Measurements from ENCODE around the gene SGMS1.

Gene SGMS1

DNA sequence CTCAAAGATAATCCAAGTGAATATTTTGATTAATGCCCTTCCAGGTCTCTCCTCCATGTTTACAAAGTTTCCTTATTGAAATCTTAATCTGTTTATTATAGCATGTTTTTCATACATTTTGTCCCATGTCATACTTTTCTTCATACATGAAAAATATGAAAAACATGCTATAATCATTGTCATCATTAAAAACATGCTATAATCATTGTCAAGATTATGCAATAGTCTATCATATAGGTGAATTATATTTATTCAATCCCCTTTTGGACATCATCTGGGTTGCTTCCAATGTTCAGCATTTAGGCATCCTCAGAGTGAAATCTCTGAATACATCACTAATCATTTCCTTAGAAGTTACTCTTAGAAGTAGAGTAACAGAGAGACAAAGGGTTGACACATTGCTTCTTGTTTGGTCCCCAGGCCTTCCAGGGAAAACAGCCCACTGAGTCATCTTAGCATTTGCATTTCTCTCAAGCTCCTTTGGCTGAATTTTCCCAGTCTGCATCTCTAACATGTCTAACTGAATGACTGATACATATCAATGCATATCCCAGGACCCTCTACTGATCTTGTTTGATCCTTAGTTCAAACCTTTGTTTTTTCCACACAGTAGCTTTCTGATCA lies 87.0 kb downstream of the SGMS1 start:
- DNase-seq (ENCODE audit: low read depth): no peak

DNA sequence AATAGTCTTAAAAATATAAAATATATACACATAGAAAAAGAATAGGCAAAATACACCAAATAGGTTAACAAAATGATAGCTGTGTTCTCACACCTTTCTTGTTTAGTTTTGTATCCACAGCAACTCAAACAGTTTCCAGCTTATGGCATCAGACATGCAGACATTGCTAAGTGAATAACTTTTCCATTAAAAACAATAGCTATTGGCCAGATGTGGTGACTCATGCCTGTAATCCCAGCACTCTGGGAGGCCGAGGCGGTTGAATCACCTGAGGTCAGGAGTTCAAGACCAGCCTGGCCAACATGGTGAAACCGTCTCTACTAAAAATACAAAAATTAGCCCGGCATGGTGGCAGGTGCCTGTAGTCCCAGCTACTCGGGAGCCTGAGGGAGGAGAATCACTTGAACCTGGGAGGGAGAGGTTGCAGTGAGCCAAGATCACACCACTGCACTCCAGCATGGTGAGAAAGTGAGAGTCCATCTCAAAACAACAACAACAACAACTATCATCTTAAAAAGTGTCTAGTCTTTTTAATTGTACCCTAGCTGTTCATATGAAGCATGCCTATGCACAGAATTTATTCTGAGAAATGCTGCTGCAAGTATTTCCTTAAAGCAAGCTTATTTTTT lies 88.9 kb downstream of the SGMS1 start:
- peak; percentile 61 for DNase-seq (ENCODE audit: low read depth)

DNA sequence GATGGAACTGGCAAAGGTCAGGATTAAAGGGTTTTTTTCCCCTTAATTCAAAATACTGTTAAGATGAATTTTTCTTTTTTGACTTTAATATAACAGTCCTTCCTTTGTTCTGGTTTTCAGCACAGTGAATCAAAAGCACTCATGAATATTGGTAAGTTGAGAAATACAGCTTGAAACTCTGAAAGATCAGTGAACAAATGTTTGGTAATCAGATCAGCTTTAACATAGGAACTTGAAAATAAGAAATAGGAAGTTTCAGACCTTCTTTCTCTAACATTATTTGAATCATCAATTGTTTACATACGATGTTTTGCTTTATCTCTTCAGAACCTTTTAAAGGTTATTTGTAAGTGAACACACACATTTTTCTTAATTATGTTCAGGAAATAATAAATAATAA lies 90.5 kb downstream of the SGMS1 start:
- no peak for DNase-seq (ENCODE audit: low read depth)

DNA sequence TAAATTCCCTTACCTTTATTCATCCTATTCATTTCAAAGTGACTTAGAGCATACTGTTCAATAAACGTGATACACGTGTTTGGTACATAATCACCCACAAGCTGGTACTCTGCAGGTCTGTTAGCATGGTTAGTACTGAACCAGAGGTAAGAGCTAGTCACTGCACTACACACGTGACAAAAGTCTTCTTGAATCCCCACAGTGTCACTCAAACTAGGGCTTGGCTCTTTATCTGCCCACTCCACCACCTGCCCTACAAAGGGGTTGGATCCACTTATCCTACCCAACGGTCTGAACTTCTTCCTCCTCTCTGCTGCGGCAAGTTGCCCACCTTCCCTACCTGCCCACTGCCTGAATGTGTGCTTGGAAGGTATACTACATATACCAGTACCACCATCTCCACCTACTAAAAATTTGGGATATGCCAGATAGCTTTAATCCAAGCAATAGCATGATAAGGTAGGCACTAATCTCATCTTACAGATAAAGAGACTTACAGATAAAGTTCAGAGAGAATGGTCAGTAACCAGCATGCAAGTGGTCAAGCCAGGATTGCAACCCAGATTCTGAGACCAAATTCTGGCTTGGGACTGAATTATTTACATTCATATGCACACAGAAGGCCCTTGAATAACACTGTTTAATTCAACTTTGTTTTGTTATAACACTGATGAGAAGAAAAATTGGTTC lies 92.2 kb downstream of the SGMS1 start:
- DNase-seq (ENCODE audit: low read depth): no peak

DNA sequence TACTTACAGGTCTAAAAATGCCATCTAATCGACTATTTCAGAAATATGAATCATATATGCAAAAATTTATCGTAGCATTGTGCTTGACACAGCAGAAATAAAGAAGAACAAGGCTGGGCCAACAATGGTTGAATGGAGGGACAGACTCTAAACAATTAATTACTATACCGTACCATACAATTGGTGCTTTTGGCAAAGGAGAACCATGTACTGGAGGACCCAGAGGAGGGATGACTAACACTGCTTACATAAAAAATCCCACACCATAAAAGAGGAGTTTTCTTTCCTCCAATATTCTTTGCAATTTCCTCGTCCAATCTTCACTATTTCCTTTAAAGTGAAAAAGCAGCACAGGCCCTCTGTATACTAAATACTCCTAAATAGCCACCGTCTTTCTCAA lies 94.1 kb downstream of the SGMS1 start:
- no peak for DNase-seq (ENCODE audit: low read depth)

DNA sequence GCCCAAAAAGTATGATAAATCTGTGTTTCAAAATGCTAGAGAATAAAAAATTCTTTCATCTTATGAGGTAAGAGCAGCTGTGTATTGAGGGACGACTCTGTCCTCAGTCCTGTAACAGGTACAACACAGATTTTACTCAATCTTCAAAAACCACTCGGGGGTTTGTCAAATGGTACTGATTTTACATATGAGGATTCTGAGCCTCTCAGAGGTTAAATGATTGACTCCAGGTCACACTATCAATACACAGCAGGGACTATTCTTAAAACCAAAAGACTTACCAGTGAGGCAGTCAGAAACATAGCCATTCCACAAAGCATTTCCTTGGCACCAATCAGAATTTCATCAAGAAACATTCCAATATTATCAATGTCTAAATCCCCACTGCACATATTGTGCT lies 95.5 kb downstream of the SGMS1 start:
- DNase-seq (ENCODE audit: low read depth): no peak

DNA sequence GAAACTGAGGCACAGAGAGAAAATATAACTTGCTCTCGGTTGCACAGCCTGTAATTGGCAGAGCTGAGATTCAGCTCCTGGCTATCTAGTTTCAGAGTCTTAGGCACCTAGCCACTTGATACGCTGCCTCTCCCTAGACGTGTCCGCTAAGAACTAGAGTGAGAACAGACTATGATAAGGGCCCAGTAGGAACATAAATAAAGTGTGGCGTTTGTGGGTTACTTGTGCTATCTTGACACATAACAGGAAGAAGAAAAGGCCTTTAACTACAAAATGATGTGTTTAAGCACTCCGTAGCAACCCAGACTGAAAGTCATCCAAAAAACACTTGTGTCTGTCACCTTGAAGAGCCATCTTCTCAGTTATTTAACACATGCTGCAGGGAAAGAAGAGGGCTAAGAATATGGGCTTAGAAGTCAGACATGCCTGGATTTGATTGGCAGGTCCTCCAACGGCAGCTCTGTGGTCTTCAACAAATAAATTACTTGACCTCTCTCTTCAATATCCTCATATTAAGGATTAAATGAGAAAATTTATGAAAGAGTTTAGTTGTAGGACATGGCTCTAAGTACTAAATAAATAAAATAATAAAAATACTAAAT lies 96.2 kb downstream of the SGMS1 start:
- DNase-seq (ENCODE audit: low read depth): no peak

DNA sequence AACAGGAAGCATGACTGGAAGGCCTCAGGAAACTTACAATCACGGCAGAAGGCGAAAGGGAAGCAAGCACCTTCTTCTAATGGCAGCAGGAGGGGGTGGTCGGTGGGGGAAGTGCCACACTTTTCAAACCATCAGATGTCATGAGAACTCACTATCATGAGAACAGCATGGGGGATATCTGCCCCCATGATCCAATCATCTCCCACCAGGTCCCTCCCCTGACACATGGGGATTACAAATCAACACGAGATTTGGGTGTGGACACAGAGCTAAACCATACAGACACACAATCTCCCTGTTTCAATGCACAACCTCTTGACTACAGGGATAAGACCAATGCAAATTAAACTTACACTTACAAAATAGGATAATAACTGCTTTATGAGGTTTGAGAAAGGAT lies 97.6 kb downstream of the SGMS1 start:
- DNase-seq (ENCODE audit: low read depth): no peak

DNA sequence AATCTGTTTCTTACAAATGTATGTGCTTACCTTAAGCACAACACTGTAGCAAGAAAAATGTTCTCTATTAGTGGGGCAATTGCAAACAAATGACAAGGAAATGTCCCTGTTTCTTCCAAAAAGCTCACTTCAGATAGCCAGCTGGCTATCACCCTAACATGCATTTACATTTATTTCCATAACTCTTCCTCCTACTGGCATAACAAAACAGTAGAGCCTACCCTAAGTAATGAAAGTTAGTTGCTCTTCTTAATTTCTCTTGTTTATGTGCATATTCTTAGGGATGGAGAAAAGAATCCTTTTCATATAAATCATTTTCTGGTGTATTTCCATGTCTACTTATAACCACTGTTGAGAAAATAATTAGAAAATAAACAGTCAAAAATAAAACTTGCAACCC lies 100.4 kb downstream of the SGMS1 start:
- DNase-seq (ENCODE audit: low read depth): no peak

DNA sequence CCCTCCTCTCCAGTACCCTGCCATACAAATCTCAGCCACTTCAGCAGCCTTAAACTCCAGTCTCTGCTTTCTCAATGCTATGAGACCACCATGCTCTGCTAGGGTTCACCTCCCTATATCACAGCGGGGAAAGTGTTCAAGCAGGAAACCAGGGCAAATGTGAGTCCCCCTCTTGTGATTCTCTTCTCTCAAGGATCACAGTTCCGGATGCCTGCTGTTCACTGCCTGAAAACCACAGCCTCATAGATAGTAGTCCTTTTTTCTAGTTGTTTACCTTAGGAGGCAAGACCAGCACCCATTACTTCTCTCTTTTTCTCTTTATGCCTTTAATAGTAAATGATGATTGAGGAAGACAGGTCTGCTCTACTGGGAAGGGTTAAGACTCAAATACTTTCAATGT lies 100.8 kb downstream of the SGMS1 start:
- DNase-seq (ENCODE audit: low read depth): no peak

DNA sequence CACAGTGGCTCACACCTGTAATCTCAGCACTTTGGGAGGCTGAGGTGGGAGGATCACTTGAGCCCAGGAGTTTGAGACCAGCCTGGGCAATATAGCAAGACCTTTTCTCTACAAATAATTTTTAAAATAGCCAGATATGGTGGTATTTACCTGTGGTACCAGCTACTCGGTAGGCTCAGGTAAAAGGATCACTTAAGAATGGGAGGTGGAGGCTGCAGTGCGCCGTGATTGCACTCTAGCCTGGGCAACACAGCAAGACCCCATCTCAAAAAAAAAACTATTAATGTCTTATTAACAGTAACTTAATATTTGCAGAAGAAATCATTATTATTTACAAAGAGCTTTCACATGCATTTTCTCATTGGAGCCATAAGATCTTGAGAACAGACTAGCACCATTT lies 103.6 kb downstream of the SGMS1 start:
- DNase-seq (ENCODE audit: low read depth): no peak

DNA sequence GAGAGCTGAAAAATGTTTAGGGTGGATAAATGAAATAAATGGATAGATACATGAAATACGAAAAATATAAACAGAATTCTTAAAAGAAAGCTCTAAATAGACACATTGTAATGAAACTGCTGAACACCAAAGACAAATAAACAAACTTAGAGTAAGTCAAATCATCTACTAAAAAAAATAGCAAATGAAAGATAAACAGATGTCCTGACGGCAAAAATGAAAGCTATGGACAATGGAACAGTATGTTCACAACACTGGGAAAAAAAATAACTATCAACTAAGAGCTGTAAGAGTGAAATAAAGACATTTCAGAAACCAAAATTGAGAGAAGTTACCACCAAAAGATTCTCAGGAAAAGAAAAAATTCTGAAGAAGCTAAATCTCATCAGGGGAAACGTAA lies 106.1 kb downstream of the SGMS1 start:
- DNase-seq (ENCODE audit: low read depth): no peak

DNA sequence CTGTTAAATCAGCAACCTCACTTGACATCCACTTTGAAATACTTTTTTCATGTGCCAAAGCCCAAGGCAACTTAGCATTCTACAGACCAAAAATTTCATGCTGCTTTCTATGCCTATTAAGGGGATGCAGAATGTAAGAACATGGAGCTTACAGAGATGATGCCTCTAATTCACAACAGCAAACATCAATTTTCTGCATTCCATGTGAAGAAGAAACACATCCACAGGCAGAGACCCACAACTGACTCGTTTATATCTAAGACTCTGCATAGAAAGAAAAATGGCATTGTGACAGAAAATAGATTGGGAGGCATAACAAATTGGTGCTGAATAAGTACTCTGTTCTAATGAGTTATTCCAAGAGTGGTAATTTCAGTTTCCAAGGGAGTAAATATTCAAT lies 107.6 kb downstream of the SGMS1 start:
- DNase-seq (ENCODE audit: low read depth): no peak

DNA sequence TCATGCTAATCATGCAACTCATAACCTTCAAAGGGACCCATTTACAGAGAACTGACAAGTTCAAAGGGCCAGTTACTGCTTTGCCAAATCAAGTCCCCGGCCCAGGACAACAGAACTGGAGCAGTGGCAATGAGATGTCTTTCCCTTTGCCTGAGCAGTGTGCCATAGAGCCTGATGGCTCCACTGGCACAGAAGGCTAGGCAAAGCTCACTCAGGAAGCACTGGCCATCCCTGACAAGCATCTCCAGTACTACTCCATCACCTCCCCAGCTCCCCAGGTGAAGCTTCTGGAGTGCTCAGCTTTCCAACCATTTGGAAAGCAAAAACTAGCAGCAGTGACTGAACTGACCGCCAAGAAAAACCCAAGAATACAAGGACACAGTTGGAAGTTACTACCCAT lies 108.3 kb downstream of the SGMS1 start:
- no peak for DNase-seq (ENCODE audit: low read depth)

DNA sequence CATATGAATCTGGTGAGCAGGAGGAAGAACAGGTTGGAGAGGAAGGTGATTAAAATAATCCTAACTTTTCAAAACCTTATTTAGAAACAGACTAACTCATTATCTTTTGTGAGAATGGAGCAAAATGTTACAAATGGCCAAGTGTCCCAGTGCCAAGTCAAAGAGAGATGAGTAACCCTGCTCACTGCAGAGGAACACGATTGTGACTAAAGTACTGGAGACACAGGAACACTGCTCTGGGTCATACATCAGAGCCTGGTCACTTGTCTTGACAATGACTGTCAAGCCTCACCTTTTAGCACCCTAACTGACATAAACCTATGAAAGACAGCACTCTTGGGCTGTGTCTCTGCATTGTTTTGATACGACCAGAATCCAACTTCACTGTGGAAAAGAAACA lies 108.8 kb downstream of the SGMS1 start:
- no peak for DNase-seq (ENCODE audit: low read depth)

DNA sequence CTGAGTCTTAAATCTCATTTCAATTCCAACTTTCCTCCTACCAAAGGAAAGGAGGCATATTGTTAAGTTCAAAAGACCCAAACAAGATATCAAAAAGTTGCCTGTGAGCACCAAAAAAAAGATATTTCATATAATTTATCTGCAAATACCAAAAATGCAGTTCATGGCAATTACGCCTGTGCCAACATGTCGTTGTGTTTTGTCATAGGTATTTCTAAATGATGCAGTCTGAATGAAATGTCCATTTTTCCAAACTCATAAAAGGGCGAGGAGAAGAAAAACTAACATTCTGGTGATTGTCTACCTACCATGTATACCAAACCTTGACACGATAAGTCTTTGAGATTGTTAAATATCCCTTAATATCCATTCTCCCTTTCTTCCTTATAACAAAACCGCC lies 109.8 kb downstream of the SGMS1 start:
- no peak for DNase-seq (ENCODE audit: low read depth)

DNA sequence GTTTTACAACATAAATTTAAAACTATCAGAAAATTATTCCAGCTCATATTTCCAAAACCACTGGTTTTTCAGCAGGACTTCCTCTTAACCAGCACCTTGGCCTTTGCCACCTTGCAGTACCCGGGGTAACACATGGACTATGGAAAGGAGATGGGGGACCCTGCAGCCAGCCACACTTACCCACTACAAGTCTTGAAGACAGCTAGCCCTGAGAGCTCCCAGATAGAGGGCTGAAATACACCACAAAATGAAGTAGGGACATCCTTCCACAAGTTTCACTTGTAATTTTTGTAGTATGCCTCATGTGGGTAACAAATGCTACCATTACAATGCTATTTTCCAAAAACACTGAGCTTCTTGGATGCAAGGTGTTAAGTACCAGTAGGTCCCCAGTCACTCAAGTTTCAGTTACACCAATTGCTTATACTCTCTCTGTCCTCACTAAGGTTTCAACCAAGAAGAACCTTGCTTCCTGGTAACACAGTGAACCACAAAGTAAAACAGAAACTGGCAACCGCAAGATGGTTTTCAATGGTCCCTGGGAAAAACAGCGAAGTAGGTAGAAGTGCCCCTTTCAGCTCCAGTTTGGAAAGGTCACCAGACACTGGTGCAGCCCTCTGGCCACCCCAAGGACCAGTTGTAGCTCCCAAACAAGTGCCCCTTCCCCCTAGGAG lies 110.9 kb downstream of the SGMS1 start:
- no peak for DNase-seq (ENCODE audit: low read depth)

DNA sequence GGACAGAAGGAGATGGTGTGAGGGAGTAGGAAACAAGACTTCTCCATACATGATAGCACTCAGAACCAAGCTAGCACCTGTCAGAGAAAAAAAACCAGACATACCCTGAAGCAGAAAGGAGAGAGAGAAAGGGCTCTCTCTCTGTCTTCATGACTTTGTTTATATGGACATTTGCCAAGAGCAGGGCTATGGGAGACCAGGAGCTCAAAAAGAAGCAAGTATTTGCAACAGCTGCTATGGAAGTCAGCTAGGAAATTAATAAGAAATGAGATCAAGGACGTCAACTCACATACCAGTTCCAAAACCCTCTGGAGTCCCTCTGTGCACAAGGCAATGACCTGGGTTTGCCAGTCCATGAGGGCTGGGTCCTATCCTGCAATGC lies 111.6 kb downstream of the SGMS1 start:
- DNase-seq (ENCODE audit: low read depth): no peak

DNA sequence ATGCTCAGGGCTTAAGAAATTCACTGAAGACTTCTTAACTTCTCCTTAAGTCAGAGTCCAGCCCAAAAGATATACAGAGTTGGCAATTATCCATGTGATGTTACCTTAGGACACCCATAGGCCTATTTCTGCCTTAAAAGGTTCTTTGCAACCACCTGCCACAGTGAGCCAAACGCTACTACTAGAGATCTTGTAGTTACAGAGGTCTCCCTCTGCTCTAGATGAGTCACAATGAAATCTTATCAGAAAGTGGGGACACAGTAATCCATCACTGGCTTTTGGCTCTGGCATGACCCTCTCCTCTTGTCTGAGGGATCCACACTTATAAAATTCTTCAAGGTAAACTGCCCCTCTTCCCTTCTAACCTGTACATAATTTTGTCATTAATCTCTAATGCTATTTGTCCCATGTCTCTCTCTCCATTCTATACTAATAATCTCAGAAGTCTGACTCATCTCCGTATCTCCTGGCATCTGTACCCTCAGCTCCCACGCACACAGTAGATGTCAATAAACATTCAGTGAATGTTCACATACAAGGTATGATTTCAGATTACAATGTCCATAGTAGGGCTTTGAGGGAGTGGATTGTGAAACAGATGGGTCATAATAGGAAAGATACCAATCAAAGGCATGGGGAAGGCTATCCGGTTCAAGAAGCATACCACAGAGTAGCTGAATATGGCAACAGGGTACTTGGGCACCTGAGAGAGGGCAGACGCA lies 112.1 kb downstream of the SGMS1 start:
- no peak for DNase-seq (ENCODE audit: low read depth)

DNA sequence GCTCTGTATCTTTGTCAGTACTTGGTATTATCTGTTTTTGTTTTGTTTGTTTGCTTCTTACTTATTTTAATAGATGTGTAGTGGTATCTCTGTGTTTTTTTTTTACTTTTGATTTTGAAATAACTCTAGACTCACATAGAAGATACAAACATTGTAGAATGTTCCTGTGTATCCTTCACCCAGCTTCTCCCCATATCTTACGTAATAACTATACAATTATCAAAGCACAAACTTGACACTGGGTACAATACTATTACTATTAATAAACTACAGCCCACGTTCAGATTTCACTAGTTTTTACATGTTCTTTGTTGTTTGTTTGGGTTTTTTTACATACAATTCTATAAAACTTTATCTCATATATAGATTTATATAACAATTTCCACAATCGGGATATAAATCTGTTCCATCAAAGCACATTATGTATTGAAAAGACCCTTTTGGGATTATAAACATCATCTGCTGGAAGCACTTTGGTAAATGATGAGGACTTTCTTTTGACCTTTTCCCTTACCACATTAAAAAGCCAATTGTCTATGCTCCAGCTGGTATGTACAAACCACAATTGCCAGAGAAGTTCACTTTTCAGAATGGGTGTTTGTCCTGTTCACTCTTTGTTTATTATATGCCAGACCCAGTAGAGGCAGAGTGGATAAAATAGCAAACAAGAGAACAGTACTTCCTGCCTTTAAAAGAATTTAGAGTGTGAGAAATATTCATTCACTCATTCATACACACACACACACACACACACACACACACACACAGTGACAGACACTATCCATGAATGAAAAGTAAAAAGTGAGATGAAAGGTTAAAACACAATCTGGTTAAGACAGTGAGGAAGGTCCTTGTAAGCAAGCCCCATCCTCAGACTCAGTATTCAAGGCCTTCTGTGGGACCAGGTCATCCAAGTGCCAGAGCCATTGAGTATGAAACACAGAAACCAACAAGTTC lies 113.0 kb downstream of the SGMS1 start:
- no peak for DNase-seq (ENCODE audit: low read depth)

Data from GM04503 (cell line).